Activated CD4-positive, alpha-beta T cell treated with anti-CD3 and anti-CD28 coated beads, Interleukin-2, Interleukin-4, amounts not matched to agents 100 ng/mL and 50 ng/mL, durations not matched to agents 16 hours and 8 hours (primary cell): ENCODE results near the gene CRHR1.
A peak's percentile ranks its signal among the peaks of the same experiment; 100 is the strongest.

Source experiments
- DNase-seq: peaks from one replicate; pipeline ENCODE4 v3.0.0-alpha.2; 2020; ENCODE audit warnings: low spot score

The CRHR1 gene

DNA sequence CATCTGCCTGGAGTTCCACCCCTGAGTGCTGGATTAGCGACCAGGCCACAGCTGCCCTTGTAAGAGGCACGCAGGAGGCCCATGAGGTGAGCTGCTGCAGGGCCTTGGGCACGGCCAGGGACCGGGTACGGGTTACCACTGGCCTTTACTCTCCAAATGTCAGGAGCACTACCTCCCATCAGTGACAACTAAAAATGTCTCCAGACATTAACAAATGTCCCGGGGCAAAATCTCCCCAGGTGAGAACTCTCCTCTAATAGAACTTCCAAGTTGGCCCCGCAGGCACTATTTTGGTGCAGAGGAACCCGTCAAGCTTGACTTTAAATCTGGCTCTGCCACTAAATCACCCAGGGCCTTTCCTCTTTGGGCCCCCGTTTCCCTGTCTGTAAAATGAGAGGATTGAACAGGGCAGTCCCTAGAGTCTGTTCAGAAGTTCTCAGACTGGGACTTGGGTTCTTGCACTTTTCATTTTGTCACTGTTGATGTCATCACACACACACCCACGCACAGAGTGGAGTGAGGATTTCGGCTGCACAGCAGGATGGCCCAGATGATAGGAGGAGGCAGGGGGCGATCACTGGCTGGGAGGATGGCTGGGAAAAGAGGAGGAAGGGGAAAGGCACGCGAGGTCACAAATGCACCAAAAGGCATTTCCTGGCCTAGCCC, 85.7 kb downstream of the CRHR1 start:
- DNase-seq: no peak

DNA sequence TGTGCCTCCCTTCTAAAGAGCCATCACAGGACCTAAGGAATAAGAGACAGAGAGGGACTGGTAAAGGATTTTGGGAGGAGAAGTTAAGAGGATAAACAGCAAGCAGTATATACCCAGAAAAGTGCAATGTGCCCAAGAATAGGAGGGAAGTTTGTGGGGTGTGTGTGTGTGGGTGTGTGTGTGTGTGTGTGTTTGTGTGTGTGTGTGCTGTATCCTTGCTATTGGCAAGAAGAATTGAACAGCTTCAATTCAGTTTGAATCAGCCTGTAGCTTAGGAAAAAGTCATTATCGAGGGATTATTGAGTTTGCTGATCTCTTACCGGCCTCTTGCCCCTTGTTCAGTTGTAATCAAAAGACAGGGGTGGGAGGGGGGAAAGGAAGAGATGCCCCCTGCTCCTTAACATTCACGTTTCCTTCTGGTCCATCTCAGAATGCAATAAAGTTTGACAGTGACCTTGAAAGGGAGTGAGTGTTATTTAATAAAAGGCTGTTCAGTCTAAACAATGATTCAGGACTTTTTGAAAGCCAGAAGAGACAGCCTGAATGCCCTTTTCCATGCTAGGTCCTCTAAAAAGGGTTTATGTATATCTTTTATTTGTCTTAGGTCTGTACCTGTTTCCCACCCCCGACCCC, 86.3 kb downstream of the CRHR1 start:
- DNase-seq: no peak

- no peak for DNase-seq
Measured at GRCh38 chr17:45871718-45872117, 87.6 kb downstream of the CRHR1 start.

DNA sequence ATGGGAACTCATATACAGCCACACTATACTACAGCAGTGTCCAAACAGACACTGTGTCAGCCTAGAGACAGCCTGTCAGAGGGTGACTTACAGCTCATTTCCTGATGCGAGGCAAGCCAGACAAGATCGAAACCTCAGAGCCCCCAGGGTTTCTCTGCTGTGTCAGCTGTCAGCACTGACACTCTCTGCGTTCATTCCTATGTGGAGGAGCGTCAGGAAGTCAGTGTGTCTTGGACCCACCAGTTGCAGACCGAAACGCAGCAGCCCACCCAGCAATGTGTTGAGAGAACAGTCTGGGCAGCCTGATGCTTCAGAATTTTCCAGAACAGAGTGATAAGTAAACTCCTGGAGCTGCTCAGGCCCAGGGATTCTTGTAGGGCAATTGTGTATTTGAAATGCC, 89.6 kb downstream of the CRHR1 start:
- peak; percentile 46 for DNase-seq

DNA sequence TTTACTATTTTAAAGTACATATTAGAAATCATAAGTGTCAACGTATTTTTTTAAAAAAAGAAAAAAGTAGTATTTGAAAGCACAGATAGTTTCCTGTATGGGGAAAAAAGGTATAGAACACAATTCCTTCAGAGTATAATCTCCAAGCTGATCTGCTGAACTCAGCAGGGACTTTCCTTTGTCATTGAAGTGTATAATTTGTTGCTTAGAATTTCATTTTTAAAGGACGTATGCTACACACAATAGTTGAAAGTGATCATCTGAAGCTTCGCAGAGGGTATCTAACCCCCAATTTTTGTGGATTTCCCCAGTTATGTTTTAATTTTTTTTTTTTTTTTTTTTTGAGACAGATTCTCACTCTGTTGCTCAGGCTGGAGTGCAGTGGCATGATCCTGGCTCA, 90.0 kb downstream of the CRHR1 start:
- no peak for DNase-seq

- DNase-seq: no peak
Measured at GRCh38 chr17:45876539-45876938, 92.4 kb downstream of the CRHR1 start.

DNA sequence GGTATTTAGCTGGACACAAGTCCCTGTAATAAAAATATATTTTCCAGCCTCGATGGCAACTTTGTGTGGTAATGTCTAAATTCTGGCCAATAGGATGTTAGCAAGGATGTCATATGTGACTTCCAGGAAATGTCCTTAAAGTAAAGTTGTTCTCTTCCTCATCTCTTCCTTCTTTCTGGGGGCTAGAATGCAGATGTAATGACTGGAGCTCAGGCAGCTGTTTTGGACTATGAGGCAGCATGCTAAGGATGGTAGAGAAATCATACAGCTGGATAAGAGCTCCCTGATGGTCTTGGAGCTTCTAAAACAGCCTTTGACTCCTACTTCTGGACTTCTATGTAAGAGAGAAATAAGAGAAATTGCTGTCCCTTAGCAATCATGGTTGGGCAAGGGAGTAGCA, 93.3 kb downstream of the CRHR1 start:
- DNase-seq: no peak

GRCh38 chr17:45883063-45883462, 98.9 kb downstream of the CRHR1 start:
- DNase-seq: no peak
